K562 (cell line): ENCODE data around the gene DOCK4.

Experiments used
- ADNP ChIP-seq: fragments of 200-800 bp; sonication (Bioruptor generic); IDR thresholded peaks from 2 replicates; pipeline ENCODE4 v1.6.1; 2016; ENCODE audit warnings: missing genetic modification characterization, missing compliant biosample characterization
- CBX1 ChIP-seq: sonication (generic); IDR thresholded peaks from 2 replicates; pipeline ENCODE4 v1.6.1; 2016; ENCODE audit warnings: antibody characterized with exemption, low read depth, mild to moderate bottlenecking
- EZH2 ChIP-seq: IDR thresholded peaks from 2 replicates; pipeline ENCODE4 v1.6.1; 2012; ENCODE audit warnings: low read depth, mild to moderate bottlenecking, inconsistent platforms, low read length, borderline replicate concordance
- HDAC2 ChIP-seq: fragments of 450-650 bp; IDR thresholded peaks from 2 replicates; pipeline ENCODE4 v1.6.1; 2016; ENCODE audit warnings: mild to moderate bottlenecking
- LARP7 ChIP-seq: fragments of 450-650 bp; IDR thresholded peaks from 2 replicates; pipeline ENCODE4 v1.6.1; 2016
- MAX ChIP-seq: sonication (generic); formaldehyde crosslinking; IDR thresholded peaks from 2 replicates; pipeline ENCODE4 v1.9.0; 2022; ENCODE audit warnings: mild to moderate bottlenecking, missing genetic modification reagents
- MYNN ChIP-seq, 2 experiments: sonication (generic); formaldehyde crosslinking in 1 of 2; IDR thresholded peaks; 2 replicates each; pipeline versions ENCODE4 v1.5.0 to v1.6.1; 2016 to 2020; ENCODE audit warnings: antibody characterized with exemption in 1 of 2, missing genetic modification reagents in 1 of 2
- PHTF2 ChIP-seq: fragments of 250-450 bp; sonication (Bioruptor Pico); IDR thresholded peaks from 2 replicates; pipeline ENCODE4 v1.5.0; 2021; ENCODE audit warnings: mild to moderate bottlenecking
- ZKSCAN1 ChIP-seq: fragments of 150-350 bp; IDR thresholded peaks from 2 replicates; pipeline ENCODE4 v1.6.1; 2016; ENCODE audit warnings: low read depth, low read length
- ZNF639 ChIP-seq, 2 experiments: fragments of 200-800 bp in 1 of 2; sonication (Bioruptor generic) in 1 of 2; sonication (generic) in 1 of 2; formaldehyde crosslinking in 1 of 2; IDR thresholded peaks in 1 of 2; conservative IDR thresholded peaks in 1 of 2; 2 replicates each; pipeline versions ENCODE4 v1.5.0 to v1.6.1; 2016 to 2020; ENCODE audit warnings: missing compliant biosample characterization in 1 of 2, missing genetic modification characterization in 1 of 2, missing genetic modification reagents in 1 of 2
- TF ChIP-seq, protein P1 (sequence below), 3 experiments: IDR thresholded peaks in 2 of 3; conservative IDR thresholded peaks in 1 of 3; 2 replicates each; pipeline ENCODE4 v1.5.1; 2011 to 2012; ENCODE audit warnings: low read length in 3 of 3, mild to moderate bottlenecking in 3 of 3, control low read depth in 2 of 3, improper control_type of control experiment in 1 of 3, inconsistent platforms in 1 of 3, low read depth in 1 of 3, mixed read lengths in 1 of 3, moderate library complexity in 1 of 3; ENCODE audit not compliant: insufficient read depth in 2 of 3
- TF ChIP-seq, protein P2 (sequence below), 2 experiments: fragments of 450-650 bp; IDR thresholded peaks; 2 replicates each; pipeline ENCODE4 v1.6.1; 2016; ENCODE audit warnings: mild to moderate bottlenecking in 2 of 2, borderline replicate concordance in 1 of 2, low read depth in 1 of 2, moderate library complexity in 1 of 2

DNA sequence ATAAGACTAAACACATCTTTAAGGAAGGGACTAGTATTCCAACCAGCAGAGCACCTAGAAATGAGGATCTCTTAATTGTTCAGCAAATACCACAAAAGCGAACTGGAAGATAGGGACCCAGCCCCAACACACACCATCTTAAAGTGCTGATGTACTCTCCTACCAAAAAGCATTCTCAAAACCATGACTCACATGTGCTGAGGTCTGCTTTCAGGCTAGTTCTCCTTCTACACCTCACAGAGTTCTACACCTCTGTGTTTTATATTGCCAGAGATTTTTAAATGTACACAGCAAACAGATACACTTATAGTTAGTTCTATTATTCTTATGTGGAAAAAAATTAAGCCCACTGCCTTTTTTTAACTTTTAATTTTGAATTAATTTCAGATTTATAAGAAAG is 191.9 kb downstream of the DOCK4 start:
- TF ChIP-seq MYNN (IDR thresholded peaks at IDR 0.05) (no peak), MYNN (CRISPR knock-in tag; IDR thresholded peaks at IDR 0.05) (no peak), HDAC2 (no peak), ADNP (tag) (no peak), PHTF2 (CRISPR knock-in tag) (no peak), MAX (CRISPR knock-in tag) (no peak), EZH2 (no peak), ZKSCAN1 (no peak), CBX1 (no peak), LARP7 (no peak), ZNF639 (CRISPR knock-in tag; conservative IDR thresholded peaks at IDR 0.05 in 1 of 2, IDR thresholded peaks at IDR 0.05 in 1 of 2) (no peak)
- TF ChIP-seq, protein P1, sequence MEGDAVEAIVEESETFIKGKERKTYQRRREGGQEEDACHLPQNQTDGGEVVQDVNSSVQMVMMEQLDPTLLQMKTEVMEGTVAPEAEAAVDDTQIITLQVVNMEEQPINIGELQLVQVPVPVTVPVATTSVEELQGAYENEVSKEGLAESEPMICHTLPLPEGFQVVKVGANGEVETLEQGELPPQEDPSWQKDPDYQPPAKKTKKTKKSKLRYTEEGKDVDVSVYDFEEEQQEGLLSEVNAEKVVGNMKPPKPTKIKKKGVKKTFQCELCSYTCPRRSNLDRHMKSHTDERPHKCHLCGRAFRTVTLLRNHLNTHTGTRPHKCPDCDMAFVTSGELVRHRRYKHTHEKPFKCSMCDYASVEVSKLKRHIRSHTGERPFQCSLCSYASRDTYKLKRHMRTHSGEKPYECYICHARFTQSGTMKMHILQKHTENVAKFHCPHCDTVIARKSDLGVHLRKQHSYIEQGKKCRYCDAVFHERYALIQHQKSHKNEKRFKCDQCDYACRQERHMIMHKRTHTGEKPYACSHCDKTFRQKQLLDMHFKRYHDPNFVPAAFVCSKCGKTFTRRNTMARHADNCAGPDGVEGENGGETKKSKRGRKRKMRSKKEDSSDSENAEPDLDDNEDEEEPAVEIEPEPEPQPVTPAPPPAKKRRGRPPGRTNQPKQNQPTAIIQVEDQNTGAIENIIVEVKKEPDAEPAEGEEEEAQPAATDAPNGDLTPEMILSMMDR (IDR thresholded peaks at IDR 0.05 in 2 of 3, conservative IDR thresholded peaks at IDR 0.05 in 1 of 3; ENCODE audit: insufficient read depth in 2 of 3, low read depth in 1 of 3, low read length in 3 of 3) = no peak
- TF ChIP-seq, protein P2, sequence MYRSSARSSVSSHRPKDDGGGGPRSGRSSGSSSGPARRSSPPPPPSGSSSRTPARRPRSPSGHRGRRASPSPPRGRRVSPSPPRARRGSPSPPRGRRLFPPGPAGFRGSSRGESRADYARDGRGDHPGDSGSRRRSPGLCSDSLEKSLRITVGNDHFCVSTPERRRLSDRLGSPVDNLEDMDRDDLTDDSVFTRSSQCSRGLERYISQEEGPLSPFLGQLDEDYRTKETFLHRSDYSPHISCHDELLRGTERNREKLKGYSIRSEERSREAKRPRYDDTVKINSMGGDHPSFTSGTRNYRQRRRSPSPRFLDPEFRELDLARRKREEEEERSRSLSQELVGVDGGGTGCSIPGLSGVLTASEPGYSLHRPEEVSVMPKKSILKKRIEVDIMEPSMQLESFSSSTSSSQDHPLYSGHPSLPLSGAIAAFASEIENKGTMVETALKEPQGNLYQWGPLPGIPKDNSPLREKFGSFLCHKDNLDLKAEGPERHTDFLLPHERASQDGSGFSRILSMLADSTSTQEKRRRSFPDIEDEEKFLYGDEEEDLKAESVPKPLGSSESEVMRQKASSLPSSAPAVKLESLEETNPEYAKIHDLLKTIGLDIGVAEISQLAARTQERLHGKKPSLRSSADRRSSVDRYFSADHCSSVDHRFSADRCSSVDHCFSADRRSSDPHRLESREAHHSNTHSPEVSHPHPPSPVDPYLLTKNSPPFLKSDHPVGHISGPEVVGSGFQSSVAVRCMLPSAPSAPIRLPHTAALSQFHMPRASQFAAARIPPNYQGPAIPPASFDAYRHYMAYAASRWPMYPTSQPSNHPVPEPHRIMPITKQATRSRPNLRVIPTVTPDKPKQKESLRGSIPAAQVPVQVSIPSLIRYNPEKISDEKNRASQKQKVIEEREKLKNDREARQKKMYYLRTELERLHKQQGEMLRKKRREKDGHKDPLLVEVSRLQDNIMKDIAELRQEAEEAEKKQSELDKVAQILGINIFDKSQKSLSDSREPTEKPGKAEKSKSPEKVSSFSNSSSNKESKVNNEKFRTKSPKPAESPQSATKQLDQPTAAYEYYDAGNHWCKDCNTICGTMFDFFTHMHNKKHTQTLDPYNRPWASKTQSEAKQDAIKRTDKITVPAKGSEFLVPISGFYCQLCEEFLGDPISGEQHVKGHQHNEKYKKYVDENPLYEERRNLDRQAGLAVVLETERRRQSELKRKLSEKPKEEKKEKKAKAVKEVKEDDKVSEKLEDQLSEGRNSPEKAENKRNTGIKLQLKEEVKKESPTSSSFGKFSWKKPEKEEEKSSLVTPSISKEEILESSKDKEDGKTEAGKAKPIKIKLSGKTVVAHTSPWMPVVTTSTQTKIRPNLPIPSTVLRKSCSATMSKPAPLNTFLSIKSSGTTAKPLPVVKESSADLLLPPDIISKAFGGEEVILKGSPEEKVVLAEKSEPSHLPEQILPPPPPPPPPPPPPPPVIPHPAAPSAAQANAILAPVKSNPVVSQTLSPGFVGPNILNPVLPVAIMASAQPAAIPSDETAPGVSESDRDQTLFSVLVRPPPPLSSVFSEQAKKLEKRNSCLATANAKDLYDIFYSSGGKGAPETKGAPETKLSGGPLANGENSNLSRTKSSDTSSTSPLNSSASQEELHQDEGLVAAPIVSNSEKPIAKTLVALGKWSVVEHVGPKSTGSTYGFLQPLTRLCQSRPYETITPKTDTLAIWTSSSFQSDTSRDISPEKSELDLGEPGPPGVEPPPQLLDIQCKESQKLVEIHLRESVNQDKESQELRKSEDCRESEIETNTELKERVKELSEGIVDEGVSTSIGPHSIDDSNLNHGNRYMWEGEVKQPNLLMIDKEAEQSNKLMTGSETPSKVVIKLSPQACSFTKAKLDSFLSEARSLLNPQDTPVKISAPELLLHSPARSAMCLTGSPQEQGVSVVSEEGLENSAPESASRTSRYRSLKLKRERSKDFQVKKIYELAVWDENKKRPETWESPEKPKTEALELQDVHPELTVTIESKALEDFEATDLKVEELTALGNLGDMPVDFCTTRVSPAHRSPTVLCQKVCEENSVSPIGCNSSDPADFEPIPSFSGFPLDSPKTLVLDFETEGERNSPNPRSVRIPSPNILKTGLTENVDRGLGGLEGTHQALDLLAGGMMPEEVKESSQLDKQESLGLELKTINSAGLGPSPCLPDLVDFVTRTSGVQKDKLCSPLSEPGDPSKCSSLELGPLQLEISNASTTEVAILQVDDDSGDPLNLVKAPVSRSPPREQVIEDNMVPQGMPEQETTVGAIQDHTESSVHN (IDR thresholded peaks at IDR 0.05; ENCODE audit: borderline replicate concordance in 1 of 2, low read depth in 1 of 2) = no peak
